OCI-LY1 (cell line): ENCODE results near the gene ATOSA.

Source experiments
- H2AFZ ChIP-seq: fragments of 200-600 bp; sonication (generic), shearing (Covaris generic); 2 replicates; pipeline ENCODE4 v1.6.0; 2014; ENCODE audit warnings: antibody characterized with exemption, mild to moderate bottlenecking, low read length
- H3F3A ChIP-seq: fragments of 200-600 bp; sonication (generic), shearing (Covaris generic); 2 replicates; pipeline ENCODE4 v1.6.0; 2014; ENCODE audit warnings: mild to moderate bottlenecking, antibody characterized with exemption, low read length, moderate library complexity; ENCODE audit not compliant: insufficient read depth
- H3K27ac ChIP-seq: fragments of 200-600 bp; sonication (generic); 2 replicates; pipeline ENCODE4 v1.5.1; 2014; ENCODE audit warnings: low read length, mixed run types, mild to moderate bottlenecking, low read depth; ENCODE audit not compliant: poor library complexity, severe bottlenecking
- H3K27me3 ChIP-seq: fragments of 200-600 bp; sonication (generic); 2 replicates; pipeline ENCODE4 v1.6.0; 2014; ENCODE audit warnings: antibody characterized with exemption, mild to moderate bottlenecking, low read length, moderate library complexity; ENCODE audit not compliant: insufficient read depth
- H3K36me3 ChIP-seq: fragments of 200-600 bp; sonication (generic); 2 replicates; pipeline ENCODE4 v1.6.1; 2014; ENCODE audit warnings: mild to moderate bottlenecking, antibody characterized with exemption, low read length, moderate library complexity, mixed read lengths; ENCODE audit not compliant: insufficient read depth
- H3K4me1 ChIP-seq: fragments of 200-600 bp; sonication (generic); 2 replicates; pipeline ENCODE4 v1.5.1; 2014; ENCODE audit warnings: mild to moderate bottlenecking, low read length, moderate library complexity; ENCODE audit not compliant: insufficient read depth, severe bottlenecking
- H3K4me2 ChIP-seq: fragments of 200-600 bp; sonication (generic), shearing (Covaris generic); 2 replicates; pipeline ENCODE4 v1.6.1; 2014; ENCODE audit warnings: low read length
- H3K4me3 ChIP-seq: fragments of 200-600 bp; sonication (generic); 2 replicates; pipeline ENCODE4 v1.5.1; 2014; ENCODE audit warnings: low read length, low read depth, mild to moderate bottlenecking, mixed read lengths; ENCODE audit not compliant: poor library complexity, severe bottlenecking
- H3K79me2 ChIP-seq: fragments of 200-600 bp; shearing (Covaris generic); 2 replicates; pipeline ENCODE4 v1.6.1; 2016; ENCODE audit warnings: mixed run types, low read length, mixed read lengths; ENCODE audit not compliant: insufficient read depth
- H3K9ac ChIP-seq: fragments of 200-600 bp; sonication (generic), shearing (Covaris generic); 2 replicates; pipeline ENCODE4 v1.6.1; 2014; ENCODE audit warnings: mild to moderate bottlenecking, low read length, mixed read lengths
- H3K9me2 ChIP-seq: fragments of 200-600 bp; sonication (generic), shearing (Covaris generic); 2 replicates; pipeline ENCODE4 v1.6.1; 2014; ENCODE audit warnings: low read depth, mild to moderate bottlenecking, low read length, mixed read lengths
- H3K9me3 ChIP-seq: fragments of 200-600 bp; shearing (Covaris generic); 2 replicates; pipeline ENCODE4 v1.6.1; 2014; ENCODE audit warnings: low read length, mixed read lengths
- H4K20me1 ChIP-seq: fragments of 200-600 bp; sonication (generic), shearing (Covaris generic); 2 replicates; pipeline ENCODE4 v1.6.0; 2016; ENCODE audit warnings: mild to moderate bottlenecking, low read length; ENCODE audit not compliant: insufficient read depth
- EZH2 ChIP-seq: fragments of 200-600 bp; sonication (generic), shearing (Covaris generic); IDR thresholded peaks from 2 replicates; pipeline ENCODE4 v1.8.0; 2017; ENCODE audit warnings: borderline replicate concordance, mixed run types, mild to moderate bottlenecking, antibody characterized with exemption, low read length, moderate library complexity, mixed read lengths
- TF ChIP-seq, protein P1 (sequence below): fragments of 200-600 bp; sonication (generic), shearing (Covaris generic); IDR thresholded peaks from 2 replicates; pipeline ENCODE4 v1.5.1; 2017; ENCODE audit warnings: mild to moderate bottlenecking, antibody characterized with exemption, low read length, moderate library complexity, mixed read lengths

Gene ATOSA

DNA sequence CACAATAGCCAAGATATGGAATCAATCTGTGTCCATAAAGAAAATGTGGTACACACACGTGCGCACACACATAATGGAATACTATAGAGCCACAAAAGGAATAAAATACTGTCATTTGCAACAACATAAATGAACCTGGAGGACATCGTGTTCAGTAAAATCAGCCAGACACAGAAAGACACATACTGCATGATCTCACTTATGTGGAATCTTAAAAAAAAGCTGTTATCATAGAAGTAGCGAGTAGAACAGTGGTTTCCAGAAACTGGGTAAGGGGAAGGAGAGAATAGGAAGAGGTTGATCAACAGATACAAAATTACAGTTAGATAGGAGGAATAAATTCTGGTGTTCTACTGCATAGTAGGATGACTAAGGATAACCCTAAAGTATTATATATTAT lies 11.1 kb downstream of the ATOSA start:
- Histone ChIP-seq H3K9me3 (no peaks in the 10 kb centered on the region), H4K20me1 (no peaks in the 10 kb centered on the region), H3K36me3 (peaks cover 96% of the 10 kb centered on the region), H3K79me2 (peaks cover 94% of the 10 kb centered on the region), H2AFZ (no peak overlapping the region), H3K4me1 (peaks cover 3% of the 10 kb centered on the region), H3K9ac (no peak overlapping the region), H3K27ac (no peak overlapping the region), H3K4me2 (no peak overlapping the region), H3K27me3 (no peaks in the 10 kb centered on the region), H3F3A (no peaks in the 10 kb centered on the region; the same call in 1 of the 2 replicates), H3K9me2 (no peaks in the 10 kb centered on the region), H3K4me3 (no peak overlapping the region)
- no peak for TF ChIP-seq EZH2
- TF ChIP-seq, protein P1, sequence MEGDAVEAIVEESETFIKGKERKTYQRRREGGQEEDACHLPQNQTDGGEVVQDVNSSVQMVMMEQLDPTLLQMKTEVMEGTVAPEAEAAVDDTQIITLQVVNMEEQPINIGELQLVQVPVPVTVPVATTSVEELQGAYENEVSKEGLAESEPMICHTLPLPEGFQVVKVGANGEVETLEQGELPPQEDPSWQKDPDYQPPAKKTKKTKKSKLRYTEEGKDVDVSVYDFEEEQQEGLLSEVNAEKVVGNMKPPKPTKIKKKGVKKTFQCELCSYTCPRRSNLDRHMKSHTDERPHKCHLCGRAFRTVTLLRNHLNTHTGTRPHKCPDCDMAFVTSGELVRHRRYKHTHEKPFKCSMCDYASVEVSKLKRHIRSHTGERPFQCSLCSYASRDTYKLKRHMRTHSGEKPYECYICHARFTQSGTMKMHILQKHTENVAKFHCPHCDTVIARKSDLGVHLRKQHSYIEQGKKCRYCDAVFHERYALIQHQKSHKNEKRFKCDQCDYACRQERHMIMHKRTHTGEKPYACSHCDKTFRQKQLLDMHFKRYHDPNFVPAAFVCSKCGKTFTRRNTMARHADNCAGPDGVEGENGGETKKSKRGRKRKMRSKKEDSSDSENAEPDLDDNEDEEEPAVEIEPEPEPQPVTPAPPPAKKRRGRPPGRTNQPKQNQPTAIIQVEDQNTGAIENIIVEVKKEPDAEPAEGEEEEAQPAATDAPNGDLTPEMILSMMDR = no peak

DNA sequence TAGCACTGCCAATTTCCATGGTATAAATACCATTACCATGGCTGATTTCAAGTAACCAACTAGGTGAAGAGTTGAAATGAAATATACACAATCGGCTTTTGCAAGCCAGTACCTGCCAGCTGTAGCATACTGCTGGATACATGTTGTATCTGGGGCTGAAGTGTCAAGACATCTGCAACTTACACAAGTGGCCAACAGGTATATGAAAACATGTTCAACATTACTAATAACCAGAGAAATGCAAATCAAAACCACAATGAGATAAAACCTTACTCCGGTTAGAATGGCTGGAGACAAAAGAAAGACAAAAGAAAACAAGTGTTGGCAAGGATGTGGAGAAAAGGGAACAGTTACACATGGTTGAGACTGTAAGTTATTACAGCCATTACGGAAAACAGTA lies 11.6 kb downstream of the ATOSA start:
- no peak overlapping the region for H3K9ac ChIP-seq

DNA sequence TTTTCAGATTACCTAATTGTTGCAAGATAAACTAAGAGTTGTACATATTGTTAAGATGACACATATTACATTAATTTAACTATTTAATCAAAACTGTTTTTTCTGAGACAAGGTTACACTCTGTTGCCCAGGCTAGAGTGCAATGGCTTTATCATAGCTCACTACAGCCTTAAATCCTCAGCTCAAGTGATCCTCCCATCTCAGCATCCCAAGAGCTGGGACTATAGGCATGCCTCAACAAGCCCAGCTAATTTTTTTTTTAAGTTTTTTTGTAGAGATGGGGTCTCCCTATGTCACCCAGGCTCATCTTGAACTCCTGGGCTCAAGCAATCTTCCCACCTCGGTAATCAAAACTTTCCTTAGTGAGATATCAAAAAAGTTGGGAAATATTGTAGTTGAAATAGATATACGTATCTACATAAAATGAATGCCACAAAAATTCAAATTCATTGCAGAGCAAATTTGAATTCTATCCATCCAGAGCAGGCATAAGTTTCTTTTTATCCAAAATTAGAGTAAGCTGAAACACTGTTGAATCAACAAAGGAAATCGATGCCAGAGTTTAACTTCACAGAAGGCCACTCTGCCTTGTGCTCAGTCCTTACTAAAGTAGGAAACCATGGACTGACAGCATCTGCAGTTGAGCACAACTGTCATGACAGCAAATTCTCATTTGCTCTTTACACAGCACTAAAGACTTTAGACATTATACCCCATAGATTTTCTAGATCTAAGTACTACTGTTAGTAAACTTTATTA lies 15.5 kb downstream of the ATOSA start:
- H3K27me3 ChIP-seq = no peaks in the 10 kb centered on the region
- H3K36me3 ChIP-seq = peaks cover 92% of the 10 kb centered on the region
- no peak overlapping the region for H3K4me2 ChIP-seq
- no peaks in the 10 kb centered on the region for H3K9me2 ChIP-seq
- H3K27ac ChIP-seq = no peak overlapping the region
- no peaks in the 10 kb centered on the region for H3K9me3 ChIP-seq
- no peak overlapping the region for H2AFZ ChIP-seq
- H3K4me1 ChIP-seq = peaks cover 9% of the 10 kb centered on the region
- H3F3A ChIP-seq = no peaks in the 10 kb centered on the region
- H3K9ac ChIP-seq = no peak overlapping the region
- peaks cover 83% of the 10 kb centered on the region for H3K79me2 ChIP-seq
- TF ChIP-seq EZH2 = no peak
- TF ChIP-seq, protein P1 = no peak
- no peak overlapping the region for H3K4me3 ChIP-seq
- no peaks in the 10 kb centered on the region for H4K20me1 ChIP-seq

More for the DNA sequence above, 11.6 kb downstream of the ATOSA start:
- H3K9me3 ChIP-seq = no peaks in the 10 kb centered on the region
- no peaks in the 10 kb centered on the region; the same call in 1 of the 2 replicates for H3F3A ChIP-seq
- H4K20me1 ChIP-seq = no peaks in the 10 kb centered on the region
- TF ChIP-seq, protein P1 = no peak
- no peaks in the 10 kb centered on the region for H3K9me2 ChIP-seq
- H3K27me3 ChIP-seq = no peaks in the 10 kb centered on the region
- no peak overlapping the region for H3K4me2 ChIP-seq
- H3K27ac ChIP-seq = no peak overlapping the region
- no peaks in the 10 kb centered on the region for H3K4me1 ChIP-seq
- peaks cover 93% of the 10 kb centered on the region for H3K79me2 ChIP-seq
- H3K36me3 ChIP-seq = peaks cover 96% of the 10 kb centered on the region
- no peak overlapping the region for H2AFZ ChIP-seq
- no peak overlapping the region for H3K4me3 ChIP-seq
